HG02973 (cell line): Measurements from ENCODE around the gene SMYD3.
"Not testable (repeated sequence)": the region's sequence is repeated elsewhere in the genome, so short reads cannot be mapped to it uniquely, and the experiment has no call there.

Experiments used
- ATAC-seq: cut with Tn5 transposase; IDR thresholded peaks from one replicate; pipeline ENCODE4 v1.9.1; 2021; ENCODE audit warnings: moderate library complexity; ENCODE audit not compliant: unreplicated experiment

SMYD3 gene

GRCh38 chr1:245825128-245825901, 681.8 kb downstream of the SMYD3 start:
- ATAC-seq: no peak

GRCh38 chr1:245823408-245824147, 683.5 kb downstream of the SMYD3 start:
- ATAC-seq: no peak

GRCh38 chr1:245822996-245823395, 684.1 kb downstream of the SMYD3 start:
- no peak for ATAC-seq

GRCh38 chr1:245818363-245818762, 688.7 kb downstream of the SMYD3 start:
- not testable (repeated sequence) for ATAC-seq

- not testable (repeated sequence) for ATAC-seq
Measured at GRCh38 chr1:245816496-245816895, 690.6 kb downstream of the SMYD3 start.

- ATAC-seq: no peak
Measured at GRCh38 chr1:245814651-245815050, 692.4 kb downstream of the SMYD3 start.

GRCh38 chr1:245812278-245812677, 694.8 kb downstream of the SMYD3 start:
- ATAC-seq: no peak

- ATAC-seq: no peak
Measured at GRCh38 chr1:245810789-245811337, 696.2 kb downstream of the SMYD3 start.

- no peak for ATAC-seq
Measured at GRCh38 chr1:245810181-245810769, 696.8 kb downstream of the SMYD3 start.

GRCh38 chr1:245809361-245809760, 697.7 kb downstream of the SMYD3 start:
- no peak for ATAC-seq

- ATAC-seq: no peak
Measured at GRCh38 chr1:245807954-245808719, 698.9 kb downstream of the SMYD3 start.

GRCh38 chr1:245807306-245807705, 699.8 kb downstream of the SMYD3 start:
- peak; percentile 81 for ATAC-seq

GRCh38 chr1:245805532-245805931, 701.5 kb downstream of the SMYD3 start:
- ATAC-seq: no peak

GRCh38 chr1:245804696-245805095, 702.4 kb downstream of the SMYD3 start:
- ATAC-seq: no peak

- no peak for ATAC-seq
Measured at GRCh38 chr1:245803666-245804037, 703.4 kb downstream of the SMYD3 start.

- ATAC-seq: no peak
Measured at GRCh38 chr1:245802941-245803665, 704.0 kb downstream of the SMYD3 start.

GRCh38 chr1:245800901-245801605, 706.0 kb downstream of the SMYD3 start:
- no peak for ATAC-seq

GRCh38 chr1:245798349-245798711, 708.7 kb downstream of the SMYD3 start:
- no peak for ATAC-seq

GRCh38 chr1:245797592-245798348, 709.3 kb downstream of the SMYD3 start:
- ATAC-seq: no peak
